Dendritic cell treated with granulocyte-macrophage colony-stimulating factor and Interleukin-4, amounts not matched to agents 40 ng/mL and 50 ng/mL, for 4 days (primary cell): ENCODE results near the gene CBX2.

Source experiments
- H3K27ac Mint-ChIP-seq: one replicate; pipeline ENCODE4 v1.8.0; 2022; ENCODE audit warnings: mild to moderate bottlenecking, mixed read lengths
- H3K27me3 Mint-ChIP-seq: one replicate; pipeline ENCODE4 v1.8.0; 2022; ENCODE audit warnings: mild to moderate bottlenecking, mixed read lengths
- H3K36me3 Mint-ChIP-seq: one replicate; pipeline ENCODE4 v1.8.0; 2022; ENCODE audit warnings: low read depth, mixed read lengths
- H3K4me1 Mint-ChIP-seq: one replicate; pipeline ENCODE4 v1.8.0; 2022; ENCODE audit warnings: low read depth, mixed read lengths
- H3K4me3 Mint-ChIP-seq: one replicate; pipeline ENCODE4 v1.8.0; 2022; ENCODE audit warnings: mild to moderate bottlenecking, moderate library complexity, mixed read lengths
- H3K9me3 Mint-ChIP-seq: one replicate; pipeline ENCODE4 v1.8.0; 2022; ENCODE audit warnings: mixed read lengths
- intact Hi-C: fragments of 100-400 bp; cut with micrococcal nuclease; formaldehyde crosslinking; loops from one replicate; pipeline ENCODE4 v1.15.0; 2022

Gene CBX2

GRCh38 chr17:79783891-79784290, 5.9 kb downstream of the CBX2 start:
- no peaks in the 10 kb centered on the region for H3K9me3 Mint-ChIP-seq
- peaks cover 77% of the 10 kb centered on the region for H3K27me3 Mint-ChIP-seq
- H3K27ac Mint-ChIP-seq = no peak overlapping the region
- intact Hi-C loops = no loop called here
- H3K4me3 Mint-ChIP-seq = no peak overlapping the region
- H3K36me3 Mint-ChIP-seq = no peaks in the 10 kb centered on the region
- H3K4me1 Mint-ChIP-seq = peaks cover 26% of the 10 kb centered on the region

GRCh38 chr17:79784353-79785016, 6.5 kb downstream of the CBX2 start:
- H3K27me3 Mint-ChIP-seq = peaks cover 77% of the 10 kb centered on the region
- intact Hi-C loops = loop anchor here (5.0 kb wide), 1 partner anchor 133 kb away; no protein-coding TSS in a partner anchor

GRCh38 chr17:79785017-79785899, 7.3 kb downstream of the CBX2 start:
- Mint-ChIP-seq H3K27ac (no peak overlapping the region), H3K9me3 (no peaks in the 10 kb centered on the region), H3K4me1 (peaks cover 26% of the 10 kb centered on the region), H3K4me3 (no peak overlapping the region), H3K36me3 (no peaks in the 10 kb centered on the region), H3K27me3 (peaks cover 77% of the 10 kb centered on the region)
- intact Hi-C loops = loop anchor here (5.0 kb wide), 1 partner anchor 132 kb away; no protein-coding TSS in a partner anchor

More at GRCh38 chr17:79784353-79785016, 6.5 kb downstream of the CBX2 start:
- Mint-ChIP-seq H3K9me3 (no peaks in the 10 kb centered on the region), H3K4me1 (peaks cover 23% of the 10 kb centered on the region), H3K4me3 (no peak overlapping the region), H3K36me3 (no peaks in the 10 kb centered on the region), H3K27ac (no peak overlapping the region)

DNA sequence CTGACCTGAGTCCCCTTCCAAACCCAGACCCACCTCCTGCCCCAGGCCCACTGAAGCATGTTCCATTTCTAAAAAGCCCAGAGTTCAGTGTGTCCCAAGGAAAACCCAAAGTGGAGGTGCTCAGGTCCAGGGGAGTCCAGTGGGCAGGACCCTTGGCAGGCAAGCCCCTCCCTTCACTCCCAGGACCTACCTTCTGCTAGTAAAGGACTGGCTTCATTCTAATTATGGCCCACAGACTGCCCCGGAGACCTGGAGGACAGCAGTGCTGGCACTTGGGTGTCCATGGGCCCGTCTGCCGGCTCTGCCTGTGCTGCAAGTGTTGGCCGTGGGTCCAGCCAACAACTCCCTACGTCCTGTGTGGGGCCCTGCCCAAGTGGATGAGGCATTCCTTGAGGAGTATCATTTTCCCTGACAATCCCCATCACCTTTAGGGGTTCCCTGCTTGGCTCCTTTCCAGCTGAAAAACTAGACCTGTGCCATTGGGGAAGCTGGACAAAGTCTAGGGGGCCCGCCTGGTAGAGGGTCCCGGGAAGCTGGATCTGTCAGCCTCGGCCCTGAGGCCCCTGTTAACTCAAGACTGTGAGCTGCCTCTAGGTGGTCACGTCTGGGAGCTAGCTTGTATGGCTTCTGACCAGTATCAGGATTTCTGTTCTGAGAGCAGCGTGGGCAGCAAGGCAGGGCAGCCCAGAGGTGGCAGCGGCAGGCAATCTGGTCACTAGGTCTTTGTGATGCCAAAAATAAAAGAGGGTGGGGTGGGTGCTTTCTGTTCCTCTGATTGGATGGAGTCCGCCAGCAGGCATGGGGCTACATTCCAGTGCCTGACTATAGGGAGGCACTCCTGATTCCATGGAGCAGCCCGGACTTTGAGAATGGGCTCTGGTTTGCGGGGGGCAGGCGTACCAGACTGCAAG, 8.2 kb downstream of the CBX2 start:
- Mint-ChIP-seq H3K4me1 (peaks cover 35% of the 10 kb centered on the region), H3K36me3 (no peaks in the 10 kb centered on the region), H3K9me3 (no peaks in the 10 kb centered on the region), H3K27me3 (peaks cover 77% of the 10 kb centered on the region), H3K27ac (no peak overlapping the region), H3K4me3 (no peak overlapping the region)
- intact Hi-C loops = loop anchor here (5.0 kb wide), 1 partner anchor 131 kb away; no protein-coding TSS in a partner anchor

GRCh38 chr17:79786930-79787643, 9.1 kb downstream of the CBX2 start:
- Mint-ChIP-seq H3K36me3 (no peaks in the 10 kb centered on the region), H3K9me3 (no peaks in the 10 kb centered on the region), H3K27ac (no peak overlapping the region), H3K27me3 (peaks cover 77% of the 10 kb centered on the region), H3K4me1 (peaks cover 34% of the 10 kb centered on the region), H3K4me3 (no peak overlapping the region)
- intact Hi-C loops = loop anchor here (5.0 kb wide), 1 partner anchor 130 kb away; no protein-coding TSS in a partner anchor

GRCh38 chr17:79788455-79788854, 10.5 kb downstream of the CBX2 start:
- Mint-ChIP-seq H3K27ac (no peak overlapping the region), H3K4me3 (no peak overlapping the region), H3K36me3 (peaks cover under 1% of the 10 kb centered on the region), H3K9me3 (no peaks in the 10 kb centered on the region), H3K4me1 (peaks cover 25% of the 10 kb centered on the region), H3K27me3 (peaks cover 79% of the 10 kb centered on the region)
- intact Hi-C loops = loop anchor here (5.0 kb wide), 1 partner anchor 129 kb away; no protein-coding TSS in a partner anchor

GRCh38 chr17:79788989-79789942, 11.3 kb downstream of the CBX2 start:
- H3K36me3 Mint-ChIP-seq = peaks cover 9% of the 10 kb centered on the region
- H3K27me3 Mint-ChIP-seq = peaks cover 85% of the 10 kb centered on the region
- H3K4me1 Mint-ChIP-seq = peaks cover 21% of the 10 kb centered on the region
- H3K27ac Mint-ChIP-seq = no peak overlapping the region
- no peak overlapping the region for H3K4me3 Mint-ChIP-seq
- intact Hi-C loops = loop anchor here (5.0 kb wide), 1 partner anchor 128 kb away; no protein-coding TSS in a partner anchor
- H3K9me3 Mint-ChIP-seq = no peaks in the 10 kb centered on the region

GRCh38 chr17:79789943-79790804, 12.2 kb downstream of the CBX2 start:
- H3K9me3 Mint-ChIP-seq = no peaks in the 10 kb centered on the region
- H3K4me3 Mint-ChIP-seq = peak overlapping the region; percentile 20
- H3K36me3 Mint-ChIP-seq = peaks cover 18% of the 10 kb centered on the region
- peaks cover 89% of the 10 kb centered on the region for H3K27me3 Mint-ChIP-seq
- no peak overlapping the region for H3K27ac Mint-ChIP-seq
- intact Hi-C loops = loop anchor here (2.0 to 5.0 kb wide), 3 partner anchors 127 to 202 kb away; no protein-coding TSS in a partner anchor
- peaks cover 21% of the 10 kb centered on the region for H3K4me1 Mint-ChIP-seq

- intact Hi-C loops = loop anchor here (2.0 to 5.0 kb wide), 2 partner anchors 180 to 201 kb away; no protein-coding TSS in a partner anchor
- H3K27me3 Mint-ChIP-seq = peaks cover 82% of the 10 kb centered on the region
- H3K9me3 Mint-ChIP-seq = no peaks in the 10 kb centered on the region
- peaks cover 26% of the 10 kb centered on the region for H3K36me3 Mint-ChIP-seq
- H3K4me3 Mint-ChIP-seq = no peak overlapping the region
- H3K27ac Mint-ChIP-seq = no peak overlapping the region
- H3K4me1 Mint-ChIP-seq = peaks cover 28% of the 10 kb centered on the region
Observed at GRCh38 chr17:79790805-79791734, 13.1 kb downstream of the CBX2 start.

DNA sequence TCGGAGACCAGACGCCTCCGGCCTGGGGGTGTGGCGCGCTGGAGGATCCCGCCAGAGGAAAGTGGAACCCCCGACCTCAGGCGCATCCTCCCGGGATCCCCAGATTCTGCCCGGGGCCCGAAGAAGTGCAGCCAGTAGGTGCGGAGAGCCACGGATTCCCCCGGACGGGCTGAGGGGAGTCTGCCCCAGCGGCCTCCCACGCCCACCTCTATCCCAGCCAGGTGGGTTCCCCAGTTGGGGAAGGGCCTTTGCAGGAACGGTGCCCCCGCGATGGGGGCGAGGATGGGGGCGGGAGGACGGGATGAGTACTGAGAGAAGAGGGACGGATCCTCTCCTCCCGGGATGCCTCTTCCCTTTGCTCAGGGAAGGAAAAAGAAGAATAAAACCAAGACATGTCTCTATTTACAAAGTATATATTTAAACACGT, 13.8 kb downstream of the CBX2 start:
- Mint-ChIP-seq H3K27ac (no peak overlapping the region), H3K36me3 (peaks cover 26% of the 10 kb centered on the region), H3K4me1 (peaks cover 32% of the 10 kb centered on the region), H3K4me3 (no peak overlapping the region), H3K9me3 (no peaks in the 10 kb centered on the region), H3K27me3 (peaks cover 75% of the 10 kb centered on the region)
- intact Hi-C loops = loop anchor here (2.0 to 5.0 kb wide), 2 partner anchors 179 to 201 kb away; no protein-coding TSS in a partner anchor
